Occipital lobe (tissue), 2 donors: ENCODE data around the gene TSPO2. TPM values are rescaled to one million over a fixed set of nuclear protein-coding genes. Genes with fewer than 3 reads are reported as not detected.

ENCODE experiments used
- DNase-seq: peaks from one replicate; lab custom pipeline; 2025; lab: John Stamatoyannopoulos, UW
- total RNA-seq: library from RNA; depleted of rRNA; stranded (reverse); fragments of >200 nt; gene quantifications from one replicate; pipeline ENCODE4 v1.2.3, GENCODE V29; 2014

The TSPO2 gene
- total RNA-seq, 1 donor from 2014 or later = not detected

- DNase-seq = no peak
Measured at GRCh38 chr6:41049955-41050354, 7.7 kb downstream of the TSPO2 start.

GRCh38 chr6:41050536-41050935 is 8.3 kb downstream of the TSPO2 start:
- no peak for DNase-seq

DNA sequence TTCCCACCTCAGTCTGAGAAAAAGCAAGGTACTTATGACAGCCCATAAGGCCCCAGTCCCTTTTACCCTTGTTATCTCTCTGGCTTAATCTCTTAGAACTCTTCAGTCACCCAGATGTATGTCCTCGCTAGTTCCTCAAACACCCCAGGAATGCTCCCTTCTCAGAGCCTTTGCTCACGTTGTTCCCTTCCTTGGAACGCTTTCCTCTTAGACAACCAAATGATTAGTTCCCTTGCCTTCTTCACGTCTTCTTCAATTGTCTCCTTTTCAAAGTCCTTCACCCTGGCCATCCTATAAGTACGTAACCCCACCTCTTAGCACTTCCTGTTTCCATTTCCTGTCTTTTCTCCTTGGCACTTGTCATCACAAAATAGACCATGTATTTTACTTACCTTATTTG is 9.6 kb downstream of the TSPO2 start:
- DNase-seq = no peak

DNA sequence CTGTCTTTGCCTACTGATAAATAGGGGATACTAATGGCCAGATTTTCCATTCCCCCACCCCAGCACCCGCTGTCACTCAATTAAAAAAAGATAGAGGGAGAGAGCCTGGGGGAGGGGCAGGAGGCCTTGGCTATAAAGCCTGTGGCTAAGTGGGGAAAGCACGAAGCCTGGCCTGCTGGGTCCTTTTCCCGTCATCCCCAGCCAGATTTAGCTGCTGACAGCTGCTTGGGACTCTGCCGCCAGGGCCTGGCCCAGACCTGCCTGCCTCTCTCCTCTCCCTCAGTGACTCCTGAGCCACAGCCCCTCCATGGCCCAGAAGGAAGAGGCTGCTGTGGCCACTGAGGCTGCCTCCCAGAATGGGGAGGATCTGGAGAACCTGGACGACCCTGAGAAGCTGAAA is 10.8 kb downstream of the TSPO2 start, which contains the start of gene APOBEC2:
TSS of gene APOBEC2 (plus strand) at position 162 of the 400 bp plus-strand sequence. CDS start at position 308, 146 bp downstream.
- no peak for DNase-seq

- no peak for DNase-seq
Measured at GRCh38 chr6:41054511-41054910, 12.2 kb downstream of the TSPO2 start.

GRCh38 chr6:41055149-41055548 is 12.9 kb downstream of the TSPO2 start:
- DNase-seq = no peak

DNA sequence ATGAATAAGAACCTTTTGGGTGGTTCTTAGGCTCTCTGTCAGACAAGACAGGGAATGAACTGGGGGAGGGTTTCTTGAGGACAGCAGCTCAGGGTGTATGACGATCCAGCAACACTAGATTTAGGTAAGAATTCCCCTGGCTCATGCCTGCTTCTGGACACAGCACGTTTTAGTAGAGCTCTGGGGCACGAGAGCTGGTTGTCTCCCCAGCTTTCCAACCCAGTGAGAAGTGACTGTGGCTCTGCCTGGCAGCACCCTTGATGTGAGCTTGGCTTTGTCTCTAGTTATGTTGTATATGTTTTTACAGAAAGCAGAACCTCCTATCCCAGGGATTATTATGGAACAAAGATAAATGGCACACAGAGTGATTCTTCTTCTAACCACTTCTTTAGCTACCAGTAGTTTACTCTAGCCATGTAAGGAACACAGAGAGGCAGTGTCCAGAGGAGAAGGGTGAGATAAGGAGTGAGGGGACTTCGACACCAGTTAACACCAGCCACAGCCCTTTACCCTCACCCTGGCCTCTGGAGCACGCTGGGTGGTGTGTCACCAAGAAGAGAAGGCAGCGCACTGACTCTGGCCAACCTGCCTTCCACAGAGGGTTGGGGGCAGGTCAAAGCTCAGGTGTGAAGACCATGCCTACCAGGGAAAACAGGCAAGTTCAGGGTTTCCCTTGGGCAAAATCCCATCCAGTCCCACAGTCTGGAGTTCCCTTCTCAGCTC is 14.7 kb downstream of the TSPO2 start:
- DNase-seq = no peak

- DNase-seq = no peak
Measured at GRCh38 chr6:41058783-41059181, 16.5 kb downstream of the TSPO2 start.

DNA sequence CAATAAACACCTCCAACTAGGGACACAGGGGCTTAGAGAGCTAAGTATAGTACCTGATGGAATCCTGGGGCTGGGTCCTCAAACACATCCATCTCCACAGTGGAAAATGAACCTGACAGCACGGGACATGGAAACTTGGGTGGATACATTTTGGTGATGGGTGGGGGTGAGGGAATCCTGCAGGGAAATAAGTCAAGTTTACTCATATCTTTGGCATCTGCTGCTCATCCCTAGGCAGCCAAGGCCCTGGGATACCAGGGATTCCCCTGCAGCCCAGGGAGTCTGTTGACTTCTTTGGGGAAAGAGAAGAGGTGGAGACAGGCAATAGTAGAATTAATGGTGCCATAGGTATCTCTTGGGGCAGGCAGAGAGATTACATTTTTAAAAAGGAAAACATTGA is 17.3 kb downstream of the TSPO2 start:
- no peak for DNase-seq

- no peak for DNase-seq
Measured at GRCh38 chr6:41061196-41061726, 19.0 kb downstream of the TSPO2 start.

- no peak for DNase-seq
Measured at GRCh38 chr6:41062056-41062455, 19.8 kb downstream of the TSPO2 start.

DNA sequence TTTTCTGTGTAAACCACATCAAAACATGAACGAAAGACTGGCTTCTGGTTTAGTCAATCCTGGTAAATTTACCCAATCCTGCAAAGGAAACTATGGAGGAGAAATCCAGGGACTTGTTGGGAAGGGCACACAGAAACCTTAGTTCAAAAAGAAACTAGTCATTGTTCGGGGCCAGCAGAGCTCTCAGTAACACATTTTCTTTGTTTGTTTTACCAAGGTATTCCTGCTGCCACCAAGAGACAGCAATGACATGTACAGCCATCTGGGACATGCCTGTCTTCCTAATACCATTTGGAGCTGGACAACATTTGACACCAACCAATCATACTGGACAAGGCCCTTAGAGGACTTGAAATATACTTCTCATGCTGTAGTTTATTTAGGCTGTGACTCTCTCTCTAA is 21.6 kb downstream of the TSPO2 start:
- DNase-seq = no peak

GRCh38 chr6:41064841-41065240 is 22.6 kb downstream of the TSPO2 start:
- no peak for DNase-seq

- DNase-seq = no peak
Measured at GRCh38 chr6:41065550-41066026, 23.3 kb downstream of the TSPO2 start.

DNA sequence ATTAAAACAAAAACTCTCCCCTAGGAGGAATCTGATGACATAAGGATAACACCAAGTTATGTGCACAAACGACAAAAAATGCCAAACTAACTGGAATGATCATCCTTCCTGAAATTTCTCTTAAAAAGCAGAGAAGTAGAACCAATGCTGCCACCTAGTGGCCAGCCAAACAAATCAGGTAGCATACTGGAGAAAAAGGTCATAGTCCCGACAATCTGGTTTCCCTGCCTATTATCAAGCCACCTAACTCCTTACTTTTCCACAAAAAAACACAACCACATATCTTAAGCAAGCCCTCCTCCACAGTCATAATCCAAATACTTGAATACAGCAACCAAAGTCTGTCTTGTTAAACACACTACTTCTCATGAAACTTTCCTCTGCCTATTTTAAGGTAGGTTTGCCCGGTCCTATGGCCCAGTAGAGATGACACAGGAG is 24.6 kb downstream of the TSPO2 start:
- peak; percentile 14 for DNase-seq

DNA sequence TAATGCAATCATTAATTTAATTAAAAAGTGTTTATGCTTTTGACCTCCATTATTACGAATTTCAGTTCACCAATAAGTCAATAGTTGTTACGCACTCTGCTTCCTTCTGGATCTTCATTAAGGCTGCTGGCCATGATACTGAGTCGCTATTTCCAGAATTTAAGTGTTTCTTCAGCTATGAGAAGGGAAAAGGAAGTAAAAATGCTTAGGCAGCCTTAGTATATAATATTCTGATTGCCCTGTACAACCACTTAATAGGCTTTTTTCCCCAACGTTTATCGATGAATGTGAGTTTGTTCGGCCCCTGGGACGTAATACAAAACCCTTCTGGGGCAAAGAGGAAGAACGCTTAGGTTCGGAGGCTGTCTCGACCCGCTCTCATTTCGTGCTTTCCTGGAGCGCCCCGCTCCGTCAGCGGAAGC is 29.2 kb downstream of the TSPO2 start:
- no peak for DNase-seq

GRCh38 chr6:41071923-41072835 is 29.9 kb downstream of the TSPO2 start, which contains the start of gene OARD1:
OARD1 (minus strand) TSS chr6:41072356; CDS start chr6:41071634, 722 bp downstream.
- DNase-seq = peak; percentile 100

DNA sequence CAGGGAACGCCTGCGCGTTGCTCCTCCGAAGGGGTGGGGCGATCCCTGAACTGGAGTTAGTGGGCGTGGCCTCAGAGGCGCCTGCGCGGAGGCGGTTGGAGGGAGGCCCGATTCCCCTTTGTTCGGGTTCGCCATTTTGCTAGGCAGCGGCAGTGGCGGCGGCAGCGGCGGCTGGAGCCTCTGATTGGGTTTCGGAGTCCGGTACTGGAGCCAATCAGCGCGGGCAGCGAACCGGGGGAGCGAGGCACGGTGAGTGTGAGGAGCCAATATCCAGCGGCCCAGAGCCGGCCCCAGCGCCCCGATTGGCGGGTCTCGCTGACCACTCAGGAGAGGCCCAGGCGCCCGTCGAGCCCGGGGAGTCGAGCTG is 30.6 kb downstream of the TSPO2 start, which contains the start of gene NFYA:
TSS of gene NFYA (plus strand) at position 139 of the 367 bp plus-strand sequence. CDS start 6,116 bp downstream, outside the sequence.
- peak; percentile 100 for DNase-seq

DNA sequence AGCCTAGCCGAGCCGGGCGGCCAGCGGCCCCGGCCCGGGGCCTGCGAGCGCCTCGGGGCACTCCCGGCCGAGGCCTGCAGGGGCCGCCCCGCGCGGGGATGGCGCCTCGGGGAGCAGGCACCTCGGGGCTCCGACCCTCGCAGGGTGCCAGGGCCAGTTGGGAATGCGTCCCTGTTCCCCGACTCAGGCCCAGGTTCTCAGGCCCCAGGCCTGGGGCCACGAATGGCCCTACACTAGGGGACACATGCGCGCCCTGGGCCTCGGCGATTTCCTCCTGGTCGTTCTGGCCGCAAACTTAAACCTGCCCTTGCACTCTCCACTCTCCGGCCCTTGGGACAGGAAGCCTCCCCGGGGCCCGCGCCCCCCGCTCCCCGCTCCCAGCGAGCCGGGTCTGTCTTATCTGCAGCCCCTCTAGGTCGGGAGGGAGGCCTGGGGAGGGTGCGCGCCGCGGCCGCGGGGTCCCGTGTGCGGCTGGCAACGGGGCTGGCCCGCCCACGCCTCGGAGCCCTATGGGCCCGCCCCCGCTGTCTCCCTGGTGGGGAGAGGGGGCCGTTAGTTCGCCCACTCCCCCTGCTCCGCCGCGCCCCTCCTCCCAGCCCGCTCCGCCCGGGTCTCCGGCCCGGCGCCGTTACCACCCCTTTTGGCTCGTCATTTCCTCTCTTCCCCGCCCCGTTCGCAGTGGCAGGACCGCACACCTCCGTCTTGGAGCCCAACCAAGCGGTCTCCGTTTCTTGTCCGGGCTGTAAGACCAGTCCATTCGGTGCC is 31.1 kb downstream of the TSPO2 start:
- peak; percentile 60 for DNase-seq

- no peak for DNase-seq
Measured at GRCh38 chr6:41073968-41074691, 31.9 kb downstream of the TSPO2 start.
